ENCODE results near the gene DNAJC4. TPM values are rescaled to one million over a fixed set of nuclear protein-coding genes. Genes with fewer than 3 reads are reported as not detected.

The DNAJC4 gene
- polyA plus RNA-seq, 1 donor (not counting 4 experiments of a cell fraction or from before 2014, with no cell fraction given) = 12.2 TPM

DNA sequence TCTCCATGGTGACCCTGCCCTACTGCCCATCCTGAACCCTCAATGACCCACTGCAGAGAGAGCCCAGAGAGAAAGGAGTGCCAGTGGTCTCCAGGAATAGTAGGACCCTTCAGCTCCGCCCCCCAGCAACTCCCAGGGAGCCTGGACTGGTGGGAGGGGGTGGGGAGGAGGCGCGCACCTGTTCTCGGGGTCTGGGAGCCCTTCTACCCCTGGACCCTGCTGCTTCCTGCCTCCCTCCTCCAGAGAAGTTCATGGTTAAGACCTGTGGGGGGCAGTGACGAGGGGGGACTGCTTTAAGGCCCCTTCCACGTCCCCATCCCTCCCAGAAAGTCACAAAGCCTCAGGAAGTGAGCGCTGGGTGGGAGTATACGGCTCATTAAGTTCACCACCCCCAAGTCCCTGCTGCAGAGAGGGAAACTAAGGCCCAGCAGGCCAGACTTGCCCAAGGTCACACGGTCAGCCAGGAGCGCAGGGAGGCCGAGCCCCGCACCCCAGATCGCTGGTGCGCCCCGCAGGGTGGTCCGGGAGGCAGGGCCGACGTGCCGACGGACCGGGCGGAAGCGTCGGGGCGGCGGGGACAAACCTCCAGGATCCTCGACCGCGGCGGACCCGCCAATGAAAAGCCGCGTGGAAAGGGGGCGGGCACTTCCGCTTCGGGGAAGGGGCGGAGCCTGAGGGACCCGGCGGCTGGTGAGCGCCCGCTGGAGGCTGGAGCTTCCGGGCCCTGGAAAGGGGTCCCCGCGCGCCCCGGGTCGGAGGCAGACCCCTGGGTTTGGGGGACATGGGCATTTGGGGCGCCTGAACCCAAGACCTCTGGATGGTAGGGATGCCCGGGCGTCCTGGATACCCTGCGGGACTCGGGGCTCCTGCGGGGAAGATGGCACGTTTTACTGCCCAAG lies 4.5 kb upstream of the DNAJC4 start, which contains the start of the genes NUDT22 and TRPT1:
Gene NUDT22 (plus strand): TSS at position 667 of the 899 bp plus-strand sequence. CDS start 379 bp downstream, outside the sequence.
Gene TRPT1 (minus strand): TSS at position 579 of the 899 bp plus-strand sequence. CDS start 326 bp downstream, at position 253.
- Histone ChIP-seq H3K9me3 (ENCODE audit: control insufficient read depth, low read depth, low read length) (no peaks in the 10 kb centered on the region), H3K27me3 (ENCODE audit: control insufficient read depth, extremely low read depth, insufficient read depth, low read length) (no peaks in the 10 kb centered on the region), H4K20me1 (ENCODE audit: control insufficient read depth, extremely low read depth, insufficient read depth, low read length) (no peaks in the 10 kb centered on the region), H3K4me3 (ENCODE audit: control insufficient read depth in 2 of 3, extremely low read depth in 1 of 3, insufficient read depth in 2 of 3, low read depth in 1 of 3, low read length in 3 of 3) (peak within 1 kb of the TSS; percentile 83 to 89 (median 88)), H2AFZ (ENCODE audit: control insufficient read depth, low read length) (peak within 1 kb of the TSS; percentile 71), H3K9me1 (ENCODE audit: control insufficient read depth, extremely low read depth, insufficient read depth, low read length) (no peaks in the 10 kb centered on the region), H3K79me2 (ENCODE audit: control insufficient read depth, insufficient read depth, low read length) (peaks cover 18% of the 10 kb centered on the region), H3K4me1 (ENCODE audit: control insufficient read depth, extremely low read depth, insufficient read depth, low read length) (peaks cover 38% of the 10 kb centered on the region), H3K9ac (ENCODE audit: control insufficient read depth, extremely low read depth, insufficient read depth, low read length) (peak within 1 kb of the TSS; percentile 85), H3K27ac (ENCODE audit: control insufficient read depth, insufficient read depth, low read length) (peak within 1 kb of the TSS; percentile 58), H3K4me2 (ENCODE audit: control insufficient read depth, extremely low read depth, insufficient read depth, low read depth, low read length) (peak within 1 kb of the TSS; percentile 95), H3K36me3 (ENCODE audit: control insufficient read depth in 2 of 2, extremely low read depth in 1 of 2, insufficient read depth in 2 of 2, low read length in 2 of 2) (peaks cover 5% of the 10 kb centered on the region in 2 experiments)
- no peak for TF ChIP-seq EZH2 (IDR thresholded peaks at IDR 0.05; ENCODE audit: low read length)
- TF ChIP-seq, protein P1, sequence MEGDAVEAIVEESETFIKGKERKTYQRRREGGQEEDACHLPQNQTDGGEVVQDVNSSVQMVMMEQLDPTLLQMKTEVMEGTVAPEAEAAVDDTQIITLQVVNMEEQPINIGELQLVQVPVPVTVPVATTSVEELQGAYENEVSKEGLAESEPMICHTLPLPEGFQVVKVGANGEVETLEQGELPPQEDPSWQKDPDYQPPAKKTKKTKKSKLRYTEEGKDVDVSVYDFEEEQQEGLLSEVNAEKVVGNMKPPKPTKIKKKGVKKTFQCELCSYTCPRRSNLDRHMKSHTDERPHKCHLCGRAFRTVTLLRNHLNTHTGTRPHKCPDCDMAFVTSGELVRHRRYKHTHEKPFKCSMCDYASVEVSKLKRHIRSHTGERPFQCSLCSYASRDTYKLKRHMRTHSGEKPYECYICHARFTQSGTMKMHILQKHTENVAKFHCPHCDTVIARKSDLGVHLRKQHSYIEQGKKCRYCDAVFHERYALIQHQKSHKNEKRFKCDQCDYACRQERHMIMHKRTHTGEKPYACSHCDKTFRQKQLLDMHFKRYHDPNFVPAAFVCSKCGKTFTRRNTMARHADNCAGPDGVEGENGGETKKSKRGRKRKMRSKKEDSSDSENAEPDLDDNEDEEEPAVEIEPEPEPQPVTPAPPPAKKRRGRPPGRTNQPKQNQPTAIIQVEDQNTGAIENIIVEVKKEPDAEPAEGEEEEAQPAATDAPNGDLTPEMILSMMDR (optimal IDR thresholded peaks at IDR 0.05 in 1 of 3, IDR thresholded peaks at IDR 0.05 in 1 of 3, conservative IDR thresholded peaks at IDR 0.05 in 1 of 3; ENCODE audit: extremely low read depth in 1 of 3, insufficient read depth in 2 of 3, low read length in 3 of 3) = peak; percentile 15 to 40 (median 37)
- no peak for DNase-seq (ENCODE audit: low read depth, low spot score)
- FAIRE-seq = no peak
- dilution Hi-C loops (cut with MboI; ENCODE audit: extremely low pct_ligation_motif_present, low sequenced_read_pairs) = no loop called here

DNA sequence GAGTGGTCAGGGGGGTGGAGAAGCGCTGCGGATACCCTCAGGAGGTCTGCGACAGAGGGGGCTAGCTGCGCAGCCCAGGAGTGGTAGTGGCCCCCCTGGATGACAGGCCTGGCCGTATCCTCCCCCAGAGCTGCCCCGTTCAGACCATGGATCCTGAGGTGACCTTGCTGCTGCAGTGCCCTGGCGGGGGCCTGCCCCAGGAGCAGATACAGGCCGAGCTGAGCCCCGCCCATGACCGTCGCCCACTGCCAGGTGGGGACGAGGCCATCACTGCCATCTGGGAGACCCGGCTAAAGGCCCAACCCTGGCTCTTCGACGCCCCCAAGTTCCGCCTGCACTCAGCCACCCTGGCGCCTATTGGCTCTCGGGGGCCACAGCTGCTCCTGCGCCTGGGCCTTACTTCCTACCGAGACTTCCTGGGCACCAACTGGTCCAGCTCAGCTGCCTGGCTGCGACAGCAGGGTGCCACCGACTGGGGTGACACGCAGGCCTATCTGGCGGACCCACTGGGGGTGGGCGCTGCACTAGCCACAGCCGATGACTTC lies 3.8 kb upstream of the DNAJC4 start:
- peak overlapping the region; percentile 49 for H2AFZ ChIP-seq (ENCODE audit: control insufficient read depth, low read length)
- TF ChIP-seq, protein P1 (optimal IDR thresholded peaks at IDR 0.05 in 1 of 3, IDR thresholded peaks at IDR 0.05 in 1 of 3, conservative IDR thresholded peaks at IDR 0.05 in 1 of 3; ENCODE audit: extremely low read depth in 1 of 3, insufficient read depth in 2 of 3, low read length in 3 of 3) = no peak
- TF ChIP-seq EZH2 (IDR thresholded peaks at IDR 0.05; ENCODE audit: low read length) = no peak
- dilution Hi-C loops (cut with MboI; ENCODE audit: extremely low pct_ligation_motif_present, low sequenced_read_pairs) = no loop called here
- no peaks in the 10 kb centered on the region for H3K9me3 ChIP-seq (ENCODE audit: control insufficient read depth, low read depth, low read length)
- H3K27me3 ChIP-seq (ENCODE audit: control insufficient read depth, extremely low read depth, insufficient read depth, low read length) = no peaks in the 10 kb centered on the region
- H3K4me3 ChIP-seq (ENCODE audit: control insufficient read depth in 2 of 3, extremely low read depth in 1 of 3, insufficient read depth in 2 of 3, low read depth in 1 of 3, low read length in 3 of 3) = peak overlapping the region; percentile 83 to 89 (median 88)
- no peak for FAIRE-seq
- H3K9me1 ChIP-seq (ENCODE audit: control insufficient read depth, extremely low read depth, insufficient read depth, low read length) = no peaks in the 10 kb centered on the region
- peak overlapping the region; percentile 58 for H3K27ac ChIP-seq (ENCODE audit: control insufficient read depth, insufficient read depth, low read length)
- DNase-seq (ENCODE audit: low read depth, low spot score) = no peak
- peaks cover 18% of the 10 kb centered on the region for H3K79me2 ChIP-seq (ENCODE audit: control insufficient read depth, insufficient read depth, low read length)
- H3K9ac ChIP-seq (ENCODE audit: control insufficient read depth, extremely low read depth, insufficient read depth, low read length) = peak overlapping the region; percentile 85
- peak overlapping the region; percentile 95 for H3K4me2 ChIP-seq (ENCODE audit: control insufficient read depth, extremely low read depth, insufficient read depth, low read depth, low read length)
- H3K36me3 ChIP-seq (ENCODE audit: control insufficient read depth in 2 of 2, extremely low read depth in 1 of 2, insufficient read depth in 2 of 2, low read length in 2 of 2) = peaks cover 3 to 5% of the 10 kb centered on the region in 2 experiments
- H4K20me1 ChIP-seq (ENCODE audit: control insufficient read depth, extremely low read depth, insufficient read depth, low read length) = no peaks in the 10 kb centered on the region
- H3K4me1 ChIP-seq (ENCODE audit: control insufficient read depth, extremely low read depth, insufficient read depth, low read length) = peaks cover 41% of the 10 kb centered on the region
